GM21526 (cell line): ENCODE measurements around the gene PTGIR.

Experiments
- ATAC-seq: cut with Tn5 transposase; IDR thresholded peaks from one replicate; pipeline ENCODE4 v1.9.1; 2021; ENCODE audit warnings: moderate library complexity; ENCODE audit not compliant: unreplicated experiment, low FRiP score

Gene PTGIR

GRCh38 chr19:46601318-46602224 is 23.3 kb downstream of the PTGIR start, which contains the start of gene CALM3:
Gene CALM3, plus strand, starts transcription at chr19:46601330. Its CDS starts 105 bp downstream, at chr19:46601435.
- peak; percentile 45 for ATAC-seq

GRCh38 chr19:46600384-46601317 is 24.2 kb downstream of the PTGIR start:
- ATAC-seq, result peak; percentile 80

- no peak for ATAC-seq
These were observed 25.0 kb downstream of the PTGIR start for GRCh38 chr19:46599716-46600373.

- no peak for ATAC-seq
These were observed 26.4 kb downstream of the PTGIR start for GRCh38 chr19:46598372-46598917.

GRCh38 chr19:46596008-46596407 is 28.9 kb downstream of the PTGIR start:
- ATAC-seq, result no peak

GRCh38 chr19:46591870-46592269 is 33.0 kb downstream of the PTGIR start:
- ATAC-seq, result no peak

GRCh38 chr19:46591254-46591653 is 33.6 kb downstream of the PTGIR start:
- ATAC-seq, result no peak

- no peak for ATAC-seq
These were observed 37.0 kb downstream of the PTGIR start for GRCh38 chr19:46587861-46588260.

- ATAC-seq, result no peak
These were observed 38.6 kb downstream of the PTGIR start for GRCh38 chr19:46586294-46586693.

- ATAC-seq, result no peak
These were observed 39.4 kb downstream of the PTGIR start for GRCh38 chr19:46585539-46585938.

- no peak for ATAC-seq
These were observed 44.6 kb downstream of the PTGIR start for GRCh38 chr19:46580247-46580646.

- no peak for ATAC-seq
These were observed 45.5 kb downstream of the PTGIR start for GRCh38 chr19:46579361-46579879.

GRCh38 chr19:46578450-46578849 is 46.4 kb downstream of the PTGIR start:
- ATAC-seq, result no peak

- ATAC-seq, result no peak
These were observed 50.4 kb downstream of the PTGIR start for GRCh38 chr19:46574533-46574932.

GRCh38 chr19:46573679-46574498 is 51.0 kb downstream of the PTGIR start:
- no peak for ATAC-seq

- no peak for ATAC-seq
These were observed 53.4 kb downstream of the PTGIR start for GRCh38 chr19:46571495-46571894.
